Heart right ventricle (tissue), 16 donors: ENCODE results near the gene UGT1A7. TPM values are rescaled to one million over a fixed set of nuclear protein-coding genes. Genes with fewer than 3 reads are reported as not detected.

Source experiments
- ATAC-seq, 8 donors: fragments of 200-7000 bp; cut with Tn5 transposase; one replicate each; pipeline ENCODE4 v1.9.1; 2020; ENCODE audit warnings: mild to moderate bottlenecking in 8 of 8, moderate library complexity in 8 of 8, moderate number of reproducible peaks in 1 of 8
- DNase-seq, 2 donors: peaks; one replicate each; pipeline ENCODE4 v3.0.0-alpha.2; 2020
- H3K27ac ChIP-seq, 10 donors: fragments of 200-600 bp; sonication (generic) in 2 of 10; one replicate each; pipeline versions ENCODE4 v1.5.0 to v1.8.0; 2020 to 2022; ENCODE audit warnings: mild to moderate bottlenecking in 3 of 10
- H3K27me3 ChIP-seq, 7 donors: fragments of 200-600 bp; one replicate each; pipeline ENCODE4 v1.8.0; 2021 to 2022; ENCODE audit warnings: mild to moderate bottlenecking in 2 of 7
- H3K36me3 ChIP-seq, 9 donors: fragments of 200-600 bp; sonication (generic) in 1 of 9; one replicate each; pipeline versions ENCODE4 v1.5.0 to v1.8.0; 2020 to 2022; ENCODE audit warnings: mild to moderate bottlenecking in 2 of 9
- H3K4me1 ChIP-seq, 9 donors: fragments of 200-600 bp; sonication (generic) in 1 of 9; one replicate each; pipeline versions ENCODE4 v1.5.0 to v1.8.0; 2020 to 2022; ENCODE audit warnings: mild to moderate bottlenecking in 4 of 9
- H3K4me3 ChIP-seq, 10 donors: fragments of 200-600 bp; sonication (generic) in 2 of 10; one replicate each; pipeline versions ENCODE4 v1.5.0 to v1.8.0; 2020 to 2022; ENCODE audit warnings: mild to moderate bottlenecking in 7 of 10, moderate library complexity in 2 of 10
- H3K9me3 ChIP-seq, 11 donors: fragments of 200-600 bp in 10 of 11; sonication (generic) in 2 of 11; one replicate each; pipeline versions ENCODE4 v1.5.0 to v1.8.0; 2013 to 2022; ENCODE audit warnings: mild to moderate bottlenecking in 2 of 11, control low read depth in 1 of 11, moderate library complexity in 1 of 11
- WGBS, 2 donors: extraction: QIAGEN DNeasy Blood & Tissue Kit; methylation state at CpG; one replicate each; pipeline ENCODE4 v1.1.7; 2013; ENCODE audit warnings: inconsistent platforms in 1 of 2; 5-methylcytosine and 5-hydroxymethylcytosine counted together
- intact Hi-C, 10 donors: fragments of 100-400 bp; cut with DNase I; formaldehyde crosslinking; loops; one replicate each; pipeline versions ENCODE4 v1.11.1 to v1.14.2; 2022
- polyA plus RNA-seq, 2 donors: library from polyadenylated mRNA; stranded (reverse); fragments of 200-250 nt; gene quantifications; one replicate each; pipeline ENCODE4 v1.2.3, GENCODE V29; 2013
- total RNA-seq, 10 donors: library from RNA; stranded (reverse); fragmentation: NEBNext Ultra II Directional in 3 of 10; extraction: Animal tissue kit (Norgen Biotek cat#: 25700) in 3 of 10; gene quantifications; one replicate each; pipeline versions ENCODE4 v1.2.1 to v1.2.4, GENCODE V29; 2021 to 2023
- TF ChIP-seq, protein P1 (sequence below), 9 donors: fragments of 200-600 bp; sonication (generic) in 2 of 9; IDR thresholded peaks; one replicate each; pipeline versions ENCODE4 v1.5.0 to v1.8.0; 2021 to 2022; ENCODE audit warnings: antibody characterized with exemption in 9 of 9, mild to moderate bottlenecking in 5 of 9, moderate library complexity in 1 of 9
- donor health status: Arrhythmogenic right ventricular cardiomyopathy.
- donor health status: ischemic (EF 13 %, LVEDD 7.1; RV severe dilation, severe dysfunction).
- donor health status: healthy with polysubstance abuse.
- donor health status: DM: no; HTN: yes; CAD: no.
- donor health status: DM: no; HTN: no; CAD: no.
- donor health status: ischemic (EF 25% LVEDD 6.9; RV normal size, moderate dysfunction).
- donor health status: ischemic (EF 25% LVEDD 5.7; RV mildly dilated, moderate dysfunction).
- donor health status: healthy.
- donor health status: DM: yes; HTN: yes; CAD: no.
- donor health status: Ischemic cardiomyopathy.
- donor health status: ischemic (EF 35%, LVEDD 5.7; RV mildly dilated, moderate dysfunction).
- donor health status: nonischemic (EF 11% LVEDD 7.7; RV severe dilation, severe dysfunction).
- donor health status: DM: yes; HTN: yes; CAD: no.
- donor health status: PGD.
- donor health status: ischemic (EF 29% LVEDD 5.4; RV normal size, mild dysfunction).
- donor health status: nonischemic (EF 23%, LVEDD 6.1; RV moderate dilation, normal function).

Gene UGT1A7
- total and polyA plus RNA-seq, 12 donors: 0.01 TPM; not detected in 11

- Histone ChIP-seq H3K4me3 (no peak overlapping the region), H3K27ac (no peak overlapping the region), H3K4me1 (no peaks in the 10 kb centered on the region), H3K27me3 (peaks cover 0 to 6% (median 0%) of the 10 kb centered on the region in 7 donors), H3K36me3 (no peaks in the 10 kb centered on the region), H3K9me3 (no peaks in the 10 kb centered on the region)
- TF ChIP-seq, protein P1, sequence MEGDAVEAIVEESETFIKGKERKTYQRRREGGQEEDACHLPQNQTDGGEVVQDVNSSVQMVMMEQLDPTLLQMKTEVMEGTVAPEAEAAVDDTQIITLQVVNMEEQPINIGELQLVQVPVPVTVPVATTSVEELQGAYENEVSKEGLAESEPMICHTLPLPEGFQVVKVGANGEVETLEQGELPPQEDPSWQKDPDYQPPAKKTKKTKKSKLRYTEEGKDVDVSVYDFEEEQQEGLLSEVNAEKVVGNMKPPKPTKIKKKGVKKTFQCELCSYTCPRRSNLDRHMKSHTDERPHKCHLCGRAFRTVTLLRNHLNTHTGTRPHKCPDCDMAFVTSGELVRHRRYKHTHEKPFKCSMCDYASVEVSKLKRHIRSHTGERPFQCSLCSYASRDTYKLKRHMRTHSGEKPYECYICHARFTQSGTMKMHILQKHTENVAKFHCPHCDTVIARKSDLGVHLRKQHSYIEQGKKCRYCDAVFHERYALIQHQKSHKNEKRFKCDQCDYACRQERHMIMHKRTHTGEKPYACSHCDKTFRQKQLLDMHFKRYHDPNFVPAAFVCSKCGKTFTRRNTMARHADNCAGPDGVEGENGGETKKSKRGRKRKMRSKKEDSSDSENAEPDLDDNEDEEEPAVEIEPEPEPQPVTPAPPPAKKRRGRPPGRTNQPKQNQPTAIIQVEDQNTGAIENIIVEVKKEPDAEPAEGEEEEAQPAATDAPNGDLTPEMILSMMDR (IDR thresholded peaks at IDR 0.05): no peak
- DNase-seq (no peak), ATAC-seq (no peak)
- intact Hi-C loops: no loop called here
- WGBS, 2 donors: 81 to 86% methylated on average over 7 of the region's 7 CpGs
These were observed 74.9 kb downstream of the UGT1A7 start for GRCh38 chr2:233756429-233757081.

- ATAC-seq (no peak), DNase-seq (no peak)
- intact Hi-C loops: no loop called here
- no peaks in the 10 kb centered on the region for H3K4me1 ChIP-seq
- peaks cover 0 to 10% (median 0%) of the 10 kb centered on the region in 7 donors for H3K27me3 ChIP-seq
- no peak overlapping the region for H3K4me3 ChIP-seq
- H3K36me3 ChIP-seq: no peaks in the 10 kb centered on the region
- H3K9me3 ChIP-seq: no peaks in the 10 kb centered on the region
- H3K27ac ChIP-seq: no peak overlapping the region
- TF ChIP-seq, protein P1 (IDR thresholded peaks at IDR 0.05): no peak
These were observed 76.4 kb downstream of the UGT1A7 start for GRCh38 chr2:233758141-233758540.

GRCh38 chr2:233758849-233759248 is 77.1 kb downstream of the UGT1A7 start:
- intact Hi-C loops: no loop called here
- DNase-seq: no peak
- ATAC-seq: no peak
- peaks cover 0 to 9% (median 0%) of the 10 kb centered on the region in 7 donors for H3K27me3 ChIP-seq
- H3K27ac ChIP-seq: no peak overlapping the region
- 80 to 81% methylated on average over 2 of the region's 2 CpGs for WGBS, 2 donors
- TF ChIP-seq, protein P1 (IDR thresholded peaks at IDR 0.05): no peak
- H3K4me3 ChIP-seq: no peak overlapping the region
- no peaks in the 10 kb centered on the region for H3K36me3 ChIP-seq
- H3K4me1 ChIP-seq: no peaks in the 10 kb centered on the region
- no peaks in the 10 kb centered on the region for H3K9me3 ChIP-seq

DNA sequence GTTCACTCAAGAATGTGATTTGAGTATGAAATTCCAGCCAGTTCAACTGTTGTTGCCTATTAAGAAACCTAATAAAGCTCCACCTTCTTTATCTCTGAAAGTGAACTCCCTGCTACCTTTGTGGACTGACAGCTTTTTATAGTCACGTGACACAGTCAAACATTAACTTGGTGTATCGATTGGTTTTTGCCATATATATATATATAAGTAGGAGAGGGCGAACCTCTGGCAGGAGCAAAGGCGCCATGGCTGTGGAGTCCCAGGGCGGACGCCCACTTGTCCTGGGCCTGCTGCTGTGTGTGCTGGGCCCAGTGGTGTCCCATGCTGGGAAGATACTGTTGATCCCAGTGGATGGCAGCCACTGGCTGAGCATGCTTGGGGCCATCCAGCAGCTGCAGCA is 78.3 kb downstream of the UGT1A7 start, which contains the start of gene UGT1A1:
TSS of gene UGT1A1 (plus strand) at position 228 of the 400 bp plus-strand sequence. CDS start at position 246, 18 bp downstream.
- intact Hi-C loops: no loop called here
- WGBS, 2 donors: 90 to 91% methylated on average over 6 of the region's 6 CpGs
- Histone ChIP-seq H3K4me3 (no peak within 1 kb of the TSS), H3K27me3 (peaks cover 0 to 19% (median 3%) of the 10 kb centered on the region in 7 donors), H3K9me3 (no peaks in the 10 kb centered on the region), H3K4me1 (no peaks in the 10 kb centered on the region), H3K27ac (no peak within 1 kb of the TSS), H3K36me3 (no peaks in the 10 kb centered on the region)
- ATAC-seq: no peak
- DNase-seq: no peak
- TF ChIP-seq, protein P1 (IDR thresholded peaks at IDR 0.05): no peak
